ENCODE results near the gene TXLNB. TPM values are rescaled to one million over a fixed set of nuclear protein-coding genes. Genes with fewer than 3 reads are reported as not detected.

The TXLNB gene
- total and polyA plus RNA-seq, 8 donors = 0.55 to 2.2 (median 1.6) TPM

DNA sequence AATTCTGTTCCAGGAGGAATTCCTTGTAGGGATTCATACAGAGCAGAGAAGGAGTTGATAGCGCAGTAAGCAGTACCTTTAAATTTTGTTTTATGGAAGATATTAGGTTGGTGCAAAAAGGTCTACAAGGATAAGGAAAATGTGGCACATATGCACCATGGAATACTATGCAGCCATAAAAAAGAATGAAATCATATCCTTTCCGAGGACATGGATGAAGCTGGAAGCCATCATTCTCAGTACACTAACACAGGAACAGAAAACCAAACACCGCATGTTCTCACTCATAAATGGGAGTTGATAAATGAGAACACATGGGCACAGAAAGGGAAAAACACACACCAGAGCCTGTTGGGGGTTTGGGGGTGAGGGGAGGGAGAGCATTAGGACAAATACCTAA, 37.4 kb upstream of the TXLNB start:
- TF ChIP-seq, protein P1, sequence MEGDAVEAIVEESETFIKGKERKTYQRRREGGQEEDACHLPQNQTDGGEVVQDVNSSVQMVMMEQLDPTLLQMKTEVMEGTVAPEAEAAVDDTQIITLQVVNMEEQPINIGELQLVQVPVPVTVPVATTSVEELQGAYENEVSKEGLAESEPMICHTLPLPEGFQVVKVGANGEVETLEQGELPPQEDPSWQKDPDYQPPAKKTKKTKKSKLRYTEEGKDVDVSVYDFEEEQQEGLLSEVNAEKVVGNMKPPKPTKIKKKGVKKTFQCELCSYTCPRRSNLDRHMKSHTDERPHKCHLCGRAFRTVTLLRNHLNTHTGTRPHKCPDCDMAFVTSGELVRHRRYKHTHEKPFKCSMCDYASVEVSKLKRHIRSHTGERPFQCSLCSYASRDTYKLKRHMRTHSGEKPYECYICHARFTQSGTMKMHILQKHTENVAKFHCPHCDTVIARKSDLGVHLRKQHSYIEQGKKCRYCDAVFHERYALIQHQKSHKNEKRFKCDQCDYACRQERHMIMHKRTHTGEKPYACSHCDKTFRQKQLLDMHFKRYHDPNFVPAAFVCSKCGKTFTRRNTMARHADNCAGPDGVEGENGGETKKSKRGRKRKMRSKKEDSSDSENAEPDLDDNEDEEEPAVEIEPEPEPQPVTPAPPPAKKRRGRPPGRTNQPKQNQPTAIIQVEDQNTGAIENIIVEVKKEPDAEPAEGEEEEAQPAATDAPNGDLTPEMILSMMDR (IDR thresholded peaks at IDR 0.05) = no peak
- Histone ChIP-seq H3K9me3 (peaks cover 0 to 2% of the 10 kb centered on the region in 2 donors), H3K27me3 (no peaks in the 10 kb centered on the region), H3K27ac (no peak overlapping the region), H3K36me3 (no peaks in the 10 kb centered on the region), H3K4me1 (peaks cover 10 to 22% of the 10 kb centered on the region in 2 donors), H3K4me3 (no peak overlapping the region)
- ATAC-seq (no peak), DNase-seq (no peak)
- intact Hi-C loops (cut with DNase I) = no loop called here

- Histone ChIP-seq H3K9me3 (peaks cover 0 to 2% of the 10 kb centered on the region in 2 donors), H3K36me3 (no peaks in the 10 kb centered on the region), H3K4me1 (peaks cover 10 to 36% of the 10 kb centered on the region in 2 donors), H3K27ac (no peak overlapping the region), H3K4me3 (no peak overlapping the region), H3K27me3 (no peaks in the 10 kb centered on the region)
- DNase-seq = no peak
- intact Hi-C loops (cut with DNase I) = no loop called here
- TF ChIP-seq, protein P1 (IDR thresholded peaks at IDR 0.05) = no peak
- ATAC-seq = no peak
Observed at GRCh38 chr6:139327038-139327437, 35.2 kb upstream of the TXLNB start.

DNA sequence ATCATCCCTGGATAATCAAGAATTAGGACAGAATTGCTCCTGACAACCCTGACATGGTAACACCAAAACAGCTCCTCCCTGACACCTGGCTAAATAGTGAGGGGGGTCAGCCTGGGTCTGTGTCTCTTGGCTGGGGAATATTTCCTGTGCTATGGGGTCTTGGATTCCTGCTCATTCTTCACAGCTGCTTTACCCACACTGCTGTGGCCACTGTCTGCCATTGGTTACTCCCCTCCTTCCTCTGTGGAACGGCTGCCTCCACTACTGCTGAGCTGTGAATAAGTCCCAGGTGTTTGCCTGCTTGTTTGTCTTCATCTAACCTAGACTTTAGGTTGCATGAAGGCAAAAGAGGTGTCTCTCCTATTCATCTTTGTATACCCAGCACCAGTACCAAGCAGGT, 33.9 kb upstream of the TXLNB start:
- TF ChIP-seq, protein P1 (IDR thresholded peaks at IDR 0.05) = no peak
- H3K36me3 ChIP-seq = no peaks in the 10 kb centered on the region
- DNase-seq = no peak
- peak overlapping the region in 1 of 2 donors; percentile 95 for H3K27ac ChIP-seq
- no peak for ATAC-seq
- intact Hi-C loops (cut with DNase I) = no loop called here
- H3K4me3 ChIP-seq = no peak overlapping the region
- peaks cover 10 to 36% of the 10 kb centered on the region in 2 donors for H3K4me1 ChIP-seq
- H3K27me3 ChIP-seq = no peaks in the 10 kb centered on the region
- H3K9me3 ChIP-seq = peaks cover 0 to 2% of the 10 kb centered on the region in 2 donors

- ATAC-seq = no peak
- peak overlapping the region; percentile 75 to 95 for H3K27ac ChIP-seq
Observed at GRCh38 chr6:139325125-139325524, 33.3 kb upstream of the TXLNB start.

DNA sequence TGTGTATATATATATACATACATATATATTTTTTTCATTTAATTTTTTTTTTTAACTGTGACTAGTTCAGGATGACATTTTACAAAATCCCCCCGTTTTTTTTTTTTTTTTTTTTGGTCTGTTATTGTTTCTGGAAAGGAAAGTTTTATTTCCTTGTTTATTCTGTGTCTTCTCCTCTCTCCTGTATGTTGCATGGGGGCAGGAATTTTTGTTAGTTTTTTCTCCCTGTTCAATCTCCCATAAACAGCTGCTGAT, 32.4 kb upstream of the TXLNB start:
- H3K4me1 ChIP-seq = peaks cover 10 to 36% of the 10 kb centered on the region in 2 donors
- intact Hi-C loops (cut with DNase I) = no loop called here
- no peak overlapping the region for H3K4me3 ChIP-seq
- no peaks in the 10 kb centered on the region for H3K27me3 ChIP-seq
- H3K36me3 ChIP-seq = no peaks in the 10 kb centered on the region
- TF ChIP-seq, protein P1 (IDR thresholded peaks at IDR 0.05) = no peak
- DNase-seq (no peak), ATAC-seq (no peak)
- peak overlapping the region; percentile 75 to 95 for H3K27ac ChIP-seq
- H3K9me3 ChIP-seq = peaks cover 0 to 2% of the 10 kb centered on the region in 2 donors

More at GRCh38 chr6:139325125-139325524, 33.3 kb upstream of the TXLNB start:
- no peak for DNase-seq
- peaks cover 0 to 2% of the 10 kb centered on the region in 2 donors for H3K9me3 ChIP-seq
- H3K4me1 ChIP-seq = peaks cover 10 to 36% of the 10 kb centered on the region in 2 donors
- TF ChIP-seq, protein P1 (IDR thresholded peaks at IDR 0.05) = no peak
- intact Hi-C loops (cut with DNase I) = no loop called here
- no peak overlapping the region for H3K4me3 ChIP-seq
- no peaks in the 10 kb centered on the region for H3K27me3 ChIP-seq
- no peaks in the 10 kb centered on the region for H3K36me3 ChIP-seq
